ENCODE measurements around the gene TMEM169.
A peak's percentile ranks its signal among the peaks of the same experiment; 100 is the strongest.

Gene TMEM169

DNA sequence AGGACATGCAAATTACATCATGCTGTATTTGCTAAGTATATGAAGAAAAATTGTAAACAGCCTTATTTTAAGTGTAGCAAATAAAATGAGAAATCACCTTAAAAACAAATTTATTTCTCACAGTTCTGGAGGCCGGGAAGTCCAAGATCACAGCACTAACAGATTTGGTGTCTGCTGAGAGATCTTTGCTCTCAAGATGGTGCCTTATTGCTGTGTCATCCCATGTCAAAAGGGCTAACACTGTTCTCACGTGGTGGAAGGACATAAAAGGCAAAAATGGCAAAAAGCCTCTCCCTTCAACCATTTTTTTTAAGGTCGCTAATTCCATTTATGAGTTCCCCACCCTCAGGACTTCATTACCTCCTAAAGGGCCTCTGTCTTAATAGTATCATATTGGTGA is 39.5 kb downstream of the TMEM169 start:
- peaks cover 0 to 19% (median 5%) of the 10 kb centered on the region in 4 experiments for H3K4me1 ChIP-seq (ENCODE audit: control extremely low read depth in 1 of 4, control insufficient read depth in 4 of 4, insufficient read depth in 4 of 4, low read length in 3 of 4)
- H3K27ac ChIP-seq (ENCODE audit: insufficient read depth in 1 of 2, low read depth in 1 of 2, low read length in 2 of 2, poor library complexity in 1 of 2, severe bottlenecking in 2 of 2): no peak overlapping the region
- ChIA-PET POLR2A (interaction anchor here (0.6 kb wide), 1 partner anchor 39 kb away, joined by 3 read pairs; no protein-coding TSS in a partner anchor), CTCF (interaction anchor here (1.3 kb wide), 1 partner anchor 15 kb away, joined by 4 read pairs; no protein-coding TSS in a partner anchor)
- H3K4me3 ChIP-seq (ENCODE audit: control insufficient read depth in 1 of 7, extremely low read depth in 1 of 7, insufficient read depth in 4 of 7, low read depth in 2 of 7, low read length in 6 of 7): no peak overlapping the region
- H3K9me3 ChIP-seq (ENCODE audit: control extremely low read depth in 1 of 5, control insufficient read depth in 4 of 5, insufficient read depth in 2 of 5, low read depth in 1 of 5, low read length in 4 of 5): no peaks in the 10 kb centered on the region
- no peak for DNase-seq
- WGBS (ENCODE audit: insufficient coverage): 100% methylated on average over 1 of the region's 3 CpGs
- peaks cover 33 to 95% (median 75%) of the 10 kb centered on the region in 4 experiments for H3K36me3 ChIP-seq (ENCODE audit: control insufficient read depth in 4 of 4, insufficient read depth in 4 of 4, low read length in 3 of 4)
- no peaks in the 10 kb centered on the region for H3K27me3 ChIP-seq (replicated peaks in 2 of 5; ENCODE audit: control insufficient read depth in 4 of 5, insufficient read depth in 5 of 5, low read length in 4 of 5)

DNA sequence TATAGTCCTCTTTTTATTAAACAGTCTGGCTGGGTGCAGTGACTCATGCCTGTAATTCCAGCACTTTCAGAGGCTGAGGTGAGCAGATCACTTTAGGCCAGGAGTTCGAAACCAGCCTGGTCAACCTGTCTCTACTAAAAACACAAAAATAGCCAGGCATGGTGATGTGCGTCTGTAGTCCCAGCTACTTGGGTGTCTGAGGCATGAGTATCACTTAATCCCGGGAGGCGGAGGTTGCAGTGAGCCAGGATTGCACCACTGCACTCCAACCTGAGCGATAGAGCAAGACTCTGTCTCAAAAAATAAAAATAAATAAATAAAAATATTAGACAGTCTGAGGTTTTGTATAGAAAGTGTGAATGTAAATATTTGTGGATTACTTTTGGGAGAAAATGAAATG is 45.2 kb downstream of the TMEM169 start:
- Histone ChIP-seq H3K4me1 (ENCODE audit: control extremely low read depth in 1 of 4, control insufficient read depth in 4 of 4, insufficient read depth in 4 of 4, low read length in 3 of 4) (no peaks in the 10 kb centered on the region), H3K27me3 (replicated peaks in 2 of 5; ENCODE audit: control insufficient read depth in 4 of 5, insufficient read depth in 5 of 5, low read length in 4 of 5) (no peaks in the 10 kb centered on the region), H3K4me3 (ENCODE audit: control insufficient read depth in 1 of 7, extremely low read depth in 1 of 7, insufficient read depth in 4 of 7, low read depth in 2 of 7, low read length in 6 of 7) (no peak overlapping the region), H3K27ac (ENCODE audit: insufficient read depth in 1 of 2, low read depth in 1 of 2, low read length in 2 of 2, poor library complexity in 1 of 2, severe bottlenecking in 2 of 2) (no peak overlapping the region), H3K36me3 (ENCODE audit: control insufficient read depth in 4 of 4, insufficient read depth in 4 of 4, low read length in 3 of 4) (peaks cover 37 to 95% (median 66%) of the 10 kb centered on the region in 4 experiments), H3K9me3 (ENCODE audit: control extremely low read depth in 1 of 5, control insufficient read depth in 4 of 5, insufficient read depth in 2 of 5, low read depth in 1 of 5, low read length in 4 of 5) (no peaks in the 10 kb centered on the region)
- CTCF ChIA-PET: interaction anchor here (0.7 to 2.6 kb wide), 3 partner anchors 12 to 35 kb away, joined by 3 to 7 read pairs (median 3); no protein-coding TSS in a partner anchor
- WGBS (ENCODE audit: insufficient coverage): 92% methylated on average over 2 of the region's 5 CpGs
- POLR2A ChIA-PET: no interaction called here
- DNase-seq: no peak

GRCh38 chr2:216130346-216130971 is 48.7 kb downstream of the TMEM169 start:
- no peak overlapping the region for H3K4me3 ChIP-seq (ENCODE audit: control insufficient read depth in 1 of 7, extremely low read depth in 1 of 7, insufficient read depth in 4 of 7, low read depth in 2 of 7, low read length in 6 of 7)
- DNase-seq: no peak
- H3K36me3 ChIP-seq (ENCODE audit: control insufficient read depth in 4 of 4, insufficient read depth in 4 of 4, low read length in 3 of 4): peaks cover 39 to 95% (median 73%) of the 10 kb centered on the region in 4 experiments
- no peaks in the 10 kb centered on the region for H3K4me1 ChIP-seq (ENCODE audit: control extremely low read depth in 1 of 4, control insufficient read depth in 4 of 4, insufficient read depth in 4 of 4, low read length in 3 of 4)
- ChIA-PET POLR2A (interaction anchor here (0.6 kb wide), 1 partner anchor 69 kb away, joined by 3 read pairs; no protein-coding TSS in a partner anchor), CTCF (interaction anchor here (1.3 to 1.7 kb wide), 3 partner anchors 12 to 23 kb away, joined by 3 to 6 read pairs (median 5); no protein-coding TSS in a partner anchor)
- no peak overlapping the region for H3K27ac ChIP-seq (ENCODE audit: insufficient read depth in 1 of 2, low read depth in 1 of 2, low read length in 2 of 2, poor library complexity in 1 of 2, severe bottlenecking in 2 of 2)
- no peaks in the 10 kb centered on the region for H3K9me3 ChIP-seq (ENCODE audit: control extremely low read depth in 1 of 5, control insufficient read depth in 4 of 5, insufficient read depth in 2 of 5, low read depth in 1 of 5, low read length in 4 of 5)
- no peaks in the 10 kb centered on the region for H3K27me3 ChIP-seq (replicated peaks in 2 of 5; ENCODE audit: control insufficient read depth in 4 of 5, insufficient read depth in 5 of 5, low read length in 4 of 5)
- 100% methylated on average over 3 of the region's 6 CpGs for WGBS (ENCODE audit: insufficient coverage)

DNA sequence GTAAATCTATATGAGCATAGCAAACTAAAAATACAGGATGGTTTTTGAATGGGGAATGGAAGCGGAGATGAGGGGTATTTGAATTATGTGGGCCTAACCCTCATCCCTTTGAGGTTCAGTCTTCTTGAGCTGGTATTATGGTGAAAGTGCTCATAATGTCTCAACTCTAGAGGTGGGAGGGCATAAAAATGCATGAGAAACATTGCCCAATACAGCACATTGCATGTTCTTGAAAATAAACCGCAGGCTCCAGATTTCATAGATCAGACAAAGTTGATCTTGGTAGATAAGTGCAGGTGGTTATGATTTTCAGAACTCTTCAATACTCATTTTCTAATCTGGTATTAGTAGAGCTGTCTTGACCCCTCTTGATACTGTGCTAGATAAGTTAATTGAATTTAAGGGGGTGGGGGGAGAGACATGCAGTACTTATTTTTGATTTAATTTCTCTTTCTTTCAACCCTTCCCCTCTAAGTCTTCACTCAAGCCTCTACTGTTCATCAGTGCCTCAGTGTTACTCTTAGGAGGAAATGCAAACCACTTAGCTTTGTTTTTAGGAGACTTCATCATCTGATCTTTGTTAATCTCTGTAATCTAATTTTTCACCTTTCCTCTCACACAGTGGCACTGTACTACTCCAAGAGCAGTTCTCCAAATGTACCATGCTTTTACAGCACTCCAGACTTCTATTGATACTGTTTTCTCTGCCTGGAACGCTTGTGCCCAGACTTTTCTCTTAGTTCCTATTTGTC is 49.6 kb downstream of the TMEM169 start:
- no peaks in the 10 kb centered on the region for H3K9me3 ChIP-seq (ENCODE audit: control extremely low read depth in 1 of 5, control insufficient read depth in 4 of 5, insufficient read depth in 2 of 5, low read depth in 1 of 5, low read length in 4 of 5)
- no peak for DNase-seq
- peak overlapping the region in 1 of 7 experiments; percentile 6 for H3K4me3 ChIP-seq (ENCODE audit: control insufficient read depth in 1 of 7, extremely low read depth in 1 of 7, insufficient read depth in 4 of 7, low read depth in 2 of 7, low read length in 6 of 7)
- no peak overlapping the region for H3K27ac ChIP-seq (ENCODE audit: insufficient read depth in 1 of 2, low read depth in 1 of 2, low read length in 2 of 2, poor library complexity in 1 of 2, severe bottlenecking in 2 of 2)
- no peaks in the 10 kb centered on the region for H3K27me3 ChIP-seq (replicated peaks in 2 of 5; ENCODE audit: control insufficient read depth in 4 of 5, insufficient read depth in 5 of 5, low read length in 4 of 5)
- ChIA-PET CTCF (interaction anchor here (0.6 to 1.7 kb wide), 5 partner anchors 10 to 23 kb away, joined by 3 to 6 read pairs (median 5); no protein-coding TSS in a partner anchor), POLR2A (no interaction called here)
- no peaks in the 10 kb centered on the region for H3K4me1 ChIP-seq (ENCODE audit: control extremely low read depth in 1 of 4, control insufficient read depth in 4 of 4, insufficient read depth in 4 of 4, low read length in 3 of 4)
- WGBS (ENCODE audit: insufficient coverage): 100% methylated on average over 1 of the region's 3 CpGs
- H3K36me3 ChIP-seq (ENCODE audit: control insufficient read depth in 4 of 4, insufficient read depth in 4 of 4, low read length in 3 of 4): peaks cover 38 to 93% (median 73%) of the 10 kb centered on the region in 4 experiments

GRCh38 chr2:216132585-216132984 is 50.9 kb downstream of the TMEM169 start:
- ChIA-PET POLR2A (no interaction called here), CTCF (interaction anchor here (1.1 kb wide), 1 partner anchor 10 kb away, joined by 4 read pairs; no protein-coding TSS in a partner anchor)
- no peaks in the 10 kb centered on the region for H3K27me3 ChIP-seq (replicated peaks in 2 of 5; ENCODE audit: control insufficient read depth in 4 of 5, insufficient read depth in 5 of 5, low read length in 4 of 5)
- H3K9me3 ChIP-seq (ENCODE audit: control extremely low read depth in 1 of 5, control insufficient read depth in 4 of 5, insufficient read depth in 2 of 5, low read depth in 1 of 5, low read length in 4 of 5): no peaks in the 10 kb centered on the region
- H3K27ac ChIP-seq (ENCODE audit: insufficient read depth in 1 of 2, low read depth in 1 of 2, low read length in 2 of 2, poor library complexity in 1 of 2, severe bottlenecking in 2 of 2): peak overlapping the region in 1 of 2 experiments; percentile 30
- peaks cover 47 to 93% (median 77%) of the 10 kb centered on the region in 4 experiments for H3K36me3 ChIP-seq (ENCODE audit: control insufficient read depth in 4 of 4, insufficient read depth in 4 of 4, low read length in 3 of 4)
- no peak for DNase-seq
- H3K4me3 ChIP-seq (ENCODE audit: control insufficient read depth in 1 of 7, extremely low read depth in 1 of 7, insufficient read depth in 4 of 7, low read depth in 2 of 7, low read length in 6 of 7): no peak overlapping the region
- H3K4me1 ChIP-seq (ENCODE audit: control extremely low read depth in 1 of 4, control insufficient read depth in 4 of 4, insufficient read depth in 4 of 4, low read length in 3 of 4): no peaks in the 10 kb centered on the region

DNA sequence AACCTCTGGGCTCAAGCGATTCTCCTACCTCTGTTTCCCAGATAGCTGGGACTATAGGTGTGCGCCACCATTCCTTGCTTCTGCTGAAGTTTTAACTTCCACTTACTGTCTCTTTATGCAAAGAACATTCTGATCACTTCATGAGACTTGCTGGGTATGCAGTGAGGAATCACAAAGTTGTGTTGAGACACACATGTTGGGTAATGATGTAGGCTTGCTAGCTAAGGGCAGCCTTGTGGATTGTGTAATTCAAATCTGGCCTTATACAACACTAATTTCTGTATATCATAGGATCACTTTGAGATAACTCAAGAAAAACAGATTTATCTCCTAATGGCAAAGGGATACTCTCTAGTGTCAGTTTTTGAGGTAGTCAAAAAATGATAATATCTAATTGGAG is 51.7 kb downstream of the TMEM169 start:
- H3K4me1 ChIP-seq (ENCODE audit: control extremely low read depth in 1 of 4, control insufficient read depth in 4 of 4, insufficient read depth in 4 of 4, low read length in 3 of 4): no peaks in the 10 kb centered on the region
- DNase-seq: no peak
- peaks cover 53 to 93% (median 78%) of the 10 kb centered on the region in 4 experiments for H3K36me3 ChIP-seq (ENCODE audit: control insufficient read depth in 4 of 4, insufficient read depth in 4 of 4, low read length in 3 of 4)
- ChIA-PET POLR2A (no interaction called here), CTCF (interaction anchor here (1.0 to 1.1 kb wide), 2 partner anchors 9 to 24 kb away, joined by 3 to 4 read pairs; partner anchors contain the start of gene XRCC5)
- H3K9me3 ChIP-seq (ENCODE audit: control extremely low read depth in 1 of 5, control insufficient read depth in 4 of 5, insufficient read depth in 2 of 5, low read depth in 1 of 5, low read length in 4 of 5): no peaks in the 10 kb centered on the region
- H3K27ac ChIP-seq (ENCODE audit: insufficient read depth in 1 of 2, low read depth in 1 of 2, low read length in 2 of 2, poor library complexity in 1 of 2, severe bottlenecking in 2 of 2): no peak overlapping the region
- 80% methylated on average over 1 of the region's 2 CpGs for WGBS (ENCODE audit: insufficient coverage)
- H3K4me3 ChIP-seq (ENCODE audit: control insufficient read depth in 1 of 7, extremely low read depth in 1 of 7, insufficient read depth in 4 of 7, low read depth in 2 of 7, low read length in 6 of 7): no peak overlapping the region
- no peaks in the 10 kb centered on the region for H3K27me3 ChIP-seq (replicated peaks in 2 of 5; ENCODE audit: control insufficient read depth in 4 of 5, insufficient read depth in 5 of 5, low read length in 4 of 5)
